NCI-H187 (cell line): ENCODE measurements around the gene EP400.
"Not testable (repeated sequence)": the region's sequence is repeated elsewhere in the genome, so short reads cannot be mapped to it uniquely, and the experiment has no call there.

ENCODE experiments used
- DNase-seq, 2 experiments: peaks; one replicate each; lab custom pipeline; 2025; lab: John Stamatoyannopoulos, UW

Gene EP400

DNA sequence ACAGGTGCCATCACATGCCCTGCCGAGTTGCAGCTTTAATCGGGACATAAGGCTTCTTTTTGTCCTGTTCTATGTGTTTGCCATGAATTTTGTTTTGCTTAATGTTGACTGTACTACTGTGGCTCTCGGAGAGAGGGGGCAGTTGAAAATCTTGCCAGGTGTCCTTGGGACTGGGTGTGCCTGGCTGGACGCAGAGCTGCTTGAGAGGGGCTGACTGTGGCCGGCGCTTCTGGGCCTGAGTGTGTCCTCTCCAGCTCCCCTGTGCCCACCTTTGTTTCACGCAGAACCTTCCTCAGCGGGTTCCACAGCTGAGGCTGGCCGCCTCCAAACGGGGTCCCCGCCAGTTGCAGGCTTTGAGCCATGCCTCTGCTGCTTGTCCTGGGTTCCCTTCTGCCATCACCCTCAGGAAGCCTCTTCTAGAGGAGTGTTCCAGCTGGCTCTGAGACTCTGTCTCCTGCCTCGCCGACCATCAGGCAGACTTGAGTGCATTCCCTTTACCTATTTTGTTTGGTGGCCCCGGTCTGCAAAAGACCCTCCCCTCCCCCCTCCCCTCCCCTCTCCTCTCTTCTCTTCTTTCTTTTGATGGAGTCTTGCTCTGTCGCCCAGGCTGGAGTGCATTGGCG lies 144.6 kb downstream of the EP400 start:
- no peak for DNase-seq

DNA sequence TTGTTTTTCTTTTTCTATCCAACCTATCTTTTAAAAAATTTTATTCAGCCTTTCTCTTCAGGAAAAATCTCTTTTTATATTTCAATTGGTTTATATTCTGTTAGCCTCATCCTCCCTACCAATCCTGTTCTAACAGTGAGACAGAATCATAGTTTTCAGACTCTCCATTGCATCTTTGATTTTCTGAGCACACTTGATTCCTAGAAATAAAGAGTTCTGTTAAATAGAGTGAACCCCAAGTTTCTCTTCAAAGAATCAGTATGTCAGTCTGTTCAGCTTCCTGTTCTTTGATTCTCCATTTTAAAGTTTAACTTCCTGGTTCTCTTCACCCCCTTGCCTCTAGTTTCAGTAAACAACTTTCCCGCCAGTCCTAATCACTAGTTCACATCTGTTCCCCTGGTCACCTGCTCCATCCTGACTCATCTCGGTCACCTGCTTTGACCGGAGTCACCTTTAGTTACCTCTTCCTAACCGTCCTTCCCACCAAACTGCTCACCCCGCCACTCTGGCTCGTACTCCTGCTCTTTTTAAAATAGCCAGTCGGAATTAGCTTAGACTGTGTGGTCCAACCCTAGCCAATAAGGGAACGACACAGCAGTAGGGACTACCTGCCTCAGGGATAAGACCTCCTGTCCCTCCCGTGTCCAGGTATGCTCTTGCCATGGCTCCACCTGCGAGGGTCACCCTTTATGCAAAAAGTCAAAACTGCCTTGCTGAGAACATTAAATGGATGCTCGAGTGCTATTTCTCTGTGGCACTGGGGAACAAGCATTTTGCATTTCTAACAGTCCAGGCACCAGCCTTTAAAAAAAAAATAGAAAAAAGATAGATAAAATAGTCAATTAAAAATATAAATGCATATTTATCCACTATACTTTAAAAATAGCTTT lies 146.0 kb downstream of the EP400 start:
- DNase-seq, result no peak

DNA sequence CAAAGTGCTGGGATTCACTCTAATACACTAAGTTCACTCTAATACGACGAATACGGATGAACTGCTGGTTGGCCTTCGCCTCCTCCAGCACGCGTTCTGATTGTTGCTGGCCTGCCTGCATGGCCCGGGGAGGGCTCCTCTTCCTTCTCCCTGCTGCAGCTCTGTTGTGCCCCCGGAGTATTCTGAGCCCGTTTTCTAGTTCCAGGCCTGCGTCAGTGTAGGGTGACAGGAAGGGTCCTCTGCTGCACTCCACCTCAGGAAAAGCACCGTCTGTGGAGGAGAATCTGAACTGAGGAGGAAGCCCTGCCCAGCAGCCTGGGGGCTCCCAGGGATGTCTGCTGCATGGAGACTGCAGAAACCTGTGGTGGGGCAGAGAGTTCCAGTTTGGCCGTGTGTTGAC lies 150.0 kb downstream of the EP400 start:
- DNase-seq, result no peak

DNA sequence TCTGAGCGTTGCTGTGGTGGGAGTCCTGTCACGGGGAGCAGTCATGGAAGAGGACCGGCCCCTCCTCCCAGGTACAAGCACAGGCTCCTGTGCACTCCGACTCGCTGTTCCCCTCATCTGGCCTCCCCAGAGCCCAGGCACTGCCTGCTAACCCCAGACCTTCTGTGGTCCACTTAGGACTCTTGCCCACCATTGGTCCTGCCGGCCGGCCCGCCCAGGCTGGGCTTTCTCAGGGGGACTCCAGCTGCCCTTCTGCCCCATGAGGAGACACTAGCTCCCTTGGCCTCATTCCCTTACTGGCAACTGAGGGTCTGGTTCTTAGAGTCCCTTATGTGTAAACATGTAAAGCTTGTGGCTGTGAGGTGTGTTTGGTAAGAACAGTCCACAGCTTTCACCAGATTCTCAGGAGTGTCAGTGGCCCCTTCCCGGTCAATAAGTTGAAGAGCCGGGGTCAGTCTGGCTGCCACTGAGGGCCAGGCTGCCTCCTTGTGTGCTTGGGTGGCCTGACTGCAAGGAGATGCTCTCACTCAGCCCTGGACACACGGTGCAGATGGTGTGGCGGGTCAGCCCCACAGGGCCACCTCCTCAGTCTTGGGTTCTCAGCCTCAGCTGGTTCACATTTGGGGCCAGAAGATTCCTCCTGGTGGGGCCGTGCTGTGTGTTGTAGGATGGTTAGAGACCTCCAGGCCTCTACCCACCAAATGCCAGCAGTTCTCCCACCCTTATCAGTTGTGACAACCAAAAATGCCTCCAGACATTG lies 150.7 kb downstream of the EP400 start:
- no peak for DNase-seq

DNA sequence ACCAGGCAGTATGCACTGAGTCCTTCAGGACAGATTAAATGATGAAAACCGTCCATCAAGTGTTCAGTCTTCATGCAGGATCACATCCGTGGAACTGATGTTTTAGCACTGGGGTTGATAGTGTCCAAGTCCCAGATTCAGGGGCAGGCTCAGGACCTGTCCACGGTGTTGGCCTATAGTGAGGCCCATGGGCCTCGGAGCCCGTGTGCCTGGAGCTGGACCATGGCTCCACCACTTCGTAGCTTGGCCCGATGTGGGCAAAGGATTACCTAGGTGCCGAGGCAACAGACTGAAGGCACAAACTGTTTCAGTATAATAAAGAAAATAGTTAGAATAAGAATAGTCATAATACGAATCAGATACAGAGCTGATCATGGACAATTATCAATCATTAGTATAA lies 152.6 kb downstream of the EP400 start:
- DNase-seq, result no peak

DNA sequence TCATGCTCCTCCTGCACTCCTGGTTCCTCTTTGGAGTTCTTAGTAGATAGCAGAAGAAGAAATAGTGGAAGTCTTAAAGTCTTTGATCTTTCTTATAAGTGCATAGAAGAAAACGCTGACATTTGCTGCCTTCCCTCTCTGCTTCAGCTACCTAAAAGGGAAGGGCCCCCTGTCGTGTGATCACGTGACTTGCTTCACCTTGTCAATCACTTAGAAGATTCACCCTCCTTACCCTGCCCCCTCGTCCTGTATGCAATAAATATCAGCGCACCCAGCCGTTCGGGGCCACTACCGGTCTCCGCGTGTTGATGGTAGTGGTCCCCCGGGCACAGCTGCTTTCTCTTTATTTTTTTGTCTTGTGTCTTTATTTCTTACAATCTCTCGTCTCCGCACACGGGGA lies 153.3 kb downstream of the EP400 start:
- DNase-seq, result not testable (repeated sequence)

DNA sequence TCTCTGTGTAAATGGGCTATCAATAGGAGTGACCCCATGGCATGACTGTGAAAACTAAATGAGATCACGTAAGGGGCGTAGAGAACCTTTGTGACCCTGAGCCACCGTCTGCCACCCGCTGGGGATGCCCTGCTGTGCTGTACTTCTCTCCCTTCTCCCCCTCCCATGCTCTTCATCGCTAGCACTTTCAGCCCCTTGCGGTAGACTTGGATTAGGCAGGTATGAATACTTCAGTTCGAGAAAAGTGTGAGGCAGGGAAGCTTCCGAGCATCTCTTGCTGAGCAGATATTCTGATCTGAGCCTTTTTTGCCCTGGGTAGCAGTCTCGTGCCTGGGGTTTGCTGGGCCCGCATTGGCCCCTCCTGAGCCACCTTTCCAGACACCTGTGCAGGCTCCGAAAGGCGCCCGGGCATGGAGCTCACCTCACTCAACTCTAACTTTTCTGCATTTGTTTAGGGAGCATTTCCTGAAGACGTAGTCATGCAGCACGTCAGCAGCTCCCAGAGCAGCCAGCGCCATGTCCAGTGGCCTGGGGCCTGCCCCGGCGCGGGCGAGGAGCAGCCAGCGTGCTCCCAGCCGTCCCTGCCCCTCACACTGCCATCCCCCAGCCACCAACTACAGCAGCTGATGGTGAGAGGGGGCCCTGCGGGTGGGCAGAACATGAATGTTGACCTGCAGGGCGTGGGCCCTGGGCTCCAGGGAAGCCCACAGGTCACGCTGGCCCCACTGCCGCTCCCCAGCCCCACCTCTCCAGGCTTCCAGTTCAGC lies 154.0 kb downstream of the EP400 start:
- no peak for DNase-seq

DNA sequence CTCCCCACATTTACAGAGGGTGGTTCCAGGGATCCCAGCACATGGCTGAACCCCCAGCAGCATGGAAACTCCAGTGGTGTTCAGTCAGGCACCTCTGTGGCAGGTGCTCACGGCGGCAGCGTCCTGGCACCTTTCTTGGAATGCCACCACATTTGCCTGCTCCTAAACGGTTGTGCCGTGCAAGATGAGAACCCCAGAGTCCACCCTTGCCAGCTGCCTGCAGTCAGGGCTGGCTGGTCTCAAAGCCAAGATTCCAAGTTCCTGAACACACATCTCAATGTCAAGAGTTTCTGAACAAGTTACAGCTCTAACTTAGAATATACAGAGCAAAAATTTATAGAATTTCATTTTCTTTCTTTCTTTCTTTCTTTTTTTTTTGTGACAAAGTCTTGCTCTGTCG lies 155.7 kb downstream of the EP400 start:
- no peak for DNase-seq

DNA sequence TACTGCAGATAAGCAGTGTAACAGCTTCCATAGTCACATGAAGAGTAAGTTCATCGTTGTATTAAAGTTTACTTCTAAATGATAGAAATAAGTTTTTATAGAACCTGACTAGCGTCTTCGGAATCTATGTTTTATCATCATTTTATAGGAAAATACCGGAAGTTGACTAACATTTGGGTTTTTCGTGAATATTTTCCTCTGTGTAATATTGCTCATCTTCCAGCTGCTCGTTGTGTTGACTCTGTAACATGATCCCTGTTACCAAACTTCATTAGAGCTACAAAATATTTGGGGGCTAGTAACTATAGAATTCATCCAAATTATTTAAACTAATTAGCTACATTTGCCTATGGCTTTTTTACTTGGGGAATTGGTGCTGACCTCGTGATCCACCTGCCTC lies 157.2 kb downstream of the EP400 start:
- DNase-seq, result no peak

DNA sequence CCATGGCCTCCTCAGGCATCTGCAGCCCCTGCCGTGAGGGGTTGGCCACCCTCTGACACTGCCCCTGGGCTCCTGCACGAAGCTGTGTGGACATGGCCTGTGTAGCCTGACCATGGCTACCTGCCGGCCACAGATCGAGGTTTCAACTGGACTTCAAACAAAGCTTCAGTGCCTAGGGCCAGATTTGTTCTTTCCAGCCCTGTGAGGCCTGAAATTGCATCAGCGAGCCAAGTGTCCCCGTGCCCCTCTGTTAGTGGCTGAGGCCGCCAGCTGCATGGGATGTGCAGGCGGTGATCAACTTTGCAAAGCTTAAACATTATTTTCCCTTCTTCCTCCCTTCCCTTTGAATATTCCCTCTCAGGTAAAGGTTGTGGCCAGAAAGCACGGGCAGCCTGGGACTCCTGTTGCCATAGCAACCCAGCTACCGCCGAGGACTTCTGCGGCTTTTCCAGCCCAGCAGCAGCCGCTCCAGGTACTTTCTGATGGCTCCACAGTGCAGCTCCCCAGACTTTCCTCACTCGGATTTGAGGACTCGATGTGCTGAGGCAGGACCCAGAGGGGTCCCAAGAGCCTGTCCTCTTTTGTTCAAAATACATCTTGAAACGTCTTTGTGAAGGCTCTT lies 158.6 kb downstream of the EP400 start:
- no peak for DNase-seq

DNA sequence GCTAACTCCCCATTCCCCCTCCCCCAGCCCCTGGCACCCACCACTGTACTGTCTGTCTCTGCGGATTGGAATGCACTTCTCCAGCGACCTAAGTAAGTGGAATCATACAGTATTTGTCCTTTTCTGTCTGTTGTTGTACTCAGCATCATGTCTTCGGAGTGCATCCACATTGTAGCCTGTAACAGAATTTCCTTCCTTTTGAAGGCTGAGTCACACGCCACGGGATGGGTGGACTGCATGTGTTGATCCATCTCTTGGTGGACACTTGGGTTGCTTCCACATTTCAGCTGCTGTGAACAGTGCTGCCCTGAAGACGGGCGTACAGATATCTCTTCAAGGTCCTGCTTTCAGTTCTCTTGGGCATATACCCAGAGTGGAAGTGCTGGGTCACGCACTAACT lies 160.0 kb downstream of the EP400 start:
- no peak for DNase-seq

DNA sequence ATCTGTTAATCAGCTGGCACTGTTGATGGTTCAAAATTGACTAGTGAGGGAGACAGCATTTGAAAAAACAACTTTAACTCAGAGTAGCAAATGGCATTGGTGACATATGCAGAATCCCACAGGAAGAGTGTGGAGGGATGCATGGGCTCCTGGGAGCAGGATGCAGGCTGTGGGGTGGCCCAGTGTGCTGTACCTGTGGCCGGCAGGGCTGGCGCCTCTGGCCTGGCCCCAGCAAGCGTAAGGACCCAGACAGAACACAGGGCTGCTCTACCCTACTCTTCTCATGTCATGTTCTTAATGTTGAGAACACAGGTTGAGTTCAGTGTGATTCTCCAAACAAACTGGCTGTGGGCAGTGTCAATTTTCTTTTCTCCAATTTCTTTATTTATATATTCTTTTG lies 160.9 kb downstream of the EP400 start:
- no peak for DNase-seq

DNA sequence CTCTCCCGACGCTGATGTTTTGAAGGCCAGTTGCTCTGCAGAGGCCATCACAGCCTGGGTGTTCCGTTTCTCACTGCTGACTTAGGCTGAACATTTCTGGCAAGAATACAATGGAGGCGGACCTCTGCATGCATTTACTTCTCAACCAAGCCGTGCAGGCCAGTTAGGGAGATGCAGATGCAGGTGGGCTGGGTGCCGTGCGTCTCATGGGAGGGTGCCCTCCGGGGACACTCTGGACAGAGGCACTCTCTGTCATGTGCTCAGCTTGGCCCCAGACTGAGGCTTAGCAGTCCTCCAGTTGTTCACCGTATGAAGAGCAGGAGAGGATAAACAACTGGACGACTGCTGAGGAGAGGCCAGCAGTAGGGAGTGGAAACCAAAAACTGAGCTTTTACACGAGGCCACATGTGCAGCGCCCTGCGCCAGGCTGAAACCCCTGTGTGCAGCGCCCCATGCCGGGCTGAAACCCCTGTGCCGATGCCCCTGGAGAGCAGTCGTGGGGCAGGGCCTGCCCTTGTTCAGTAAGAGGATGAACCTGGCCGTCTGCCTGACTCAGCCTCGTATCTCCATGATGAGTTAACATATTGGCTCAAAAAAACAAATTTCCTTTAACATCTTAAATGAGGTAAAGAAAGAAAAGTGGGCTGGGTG lies 162.0 kb downstream of the EP400 start:
- no peak for DNase-seq

DNA sequence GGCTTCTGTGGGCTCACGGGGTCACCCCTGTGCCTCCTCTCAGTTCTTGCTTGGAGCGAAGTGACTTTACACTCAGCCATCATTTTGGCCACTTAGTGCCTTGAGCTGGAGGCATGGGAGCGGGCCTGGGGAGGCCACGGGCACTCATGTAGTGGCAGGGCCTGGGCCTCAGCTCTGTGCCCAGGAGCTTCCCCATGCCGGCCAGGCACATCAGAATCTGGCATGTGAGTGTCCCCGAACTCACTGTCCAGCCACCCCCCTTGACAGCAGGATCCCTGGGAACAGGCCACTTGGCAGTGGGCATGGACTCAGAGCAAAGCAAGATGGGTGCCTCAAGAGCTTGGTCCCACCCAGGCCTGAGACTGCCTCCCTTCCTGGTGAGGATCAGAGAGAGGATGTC lies 164.9 kb downstream of the EP400 start:
- no peak for DNase-seq

DNA sequence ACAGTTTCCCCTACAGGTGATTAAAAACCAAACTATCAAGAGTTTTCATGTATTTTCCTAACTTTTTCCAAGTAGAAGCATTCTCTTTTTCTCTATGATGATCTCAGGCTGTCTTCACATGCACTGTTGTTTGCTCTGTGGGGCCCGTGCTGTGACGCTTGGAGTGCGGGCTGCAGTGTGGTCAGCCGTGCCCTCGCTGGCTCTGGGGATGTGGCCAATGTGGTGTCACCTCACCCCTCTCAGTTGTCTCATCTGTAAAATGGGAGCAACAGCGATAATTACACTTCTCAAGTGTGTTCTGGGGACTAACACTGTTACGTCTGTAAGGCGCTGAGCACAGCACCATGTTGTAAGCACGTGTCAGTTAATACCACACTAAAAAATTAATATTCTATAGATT lies 165.8 kb downstream of the EP400 start:
- no peak for DNase-seq

DNA sequence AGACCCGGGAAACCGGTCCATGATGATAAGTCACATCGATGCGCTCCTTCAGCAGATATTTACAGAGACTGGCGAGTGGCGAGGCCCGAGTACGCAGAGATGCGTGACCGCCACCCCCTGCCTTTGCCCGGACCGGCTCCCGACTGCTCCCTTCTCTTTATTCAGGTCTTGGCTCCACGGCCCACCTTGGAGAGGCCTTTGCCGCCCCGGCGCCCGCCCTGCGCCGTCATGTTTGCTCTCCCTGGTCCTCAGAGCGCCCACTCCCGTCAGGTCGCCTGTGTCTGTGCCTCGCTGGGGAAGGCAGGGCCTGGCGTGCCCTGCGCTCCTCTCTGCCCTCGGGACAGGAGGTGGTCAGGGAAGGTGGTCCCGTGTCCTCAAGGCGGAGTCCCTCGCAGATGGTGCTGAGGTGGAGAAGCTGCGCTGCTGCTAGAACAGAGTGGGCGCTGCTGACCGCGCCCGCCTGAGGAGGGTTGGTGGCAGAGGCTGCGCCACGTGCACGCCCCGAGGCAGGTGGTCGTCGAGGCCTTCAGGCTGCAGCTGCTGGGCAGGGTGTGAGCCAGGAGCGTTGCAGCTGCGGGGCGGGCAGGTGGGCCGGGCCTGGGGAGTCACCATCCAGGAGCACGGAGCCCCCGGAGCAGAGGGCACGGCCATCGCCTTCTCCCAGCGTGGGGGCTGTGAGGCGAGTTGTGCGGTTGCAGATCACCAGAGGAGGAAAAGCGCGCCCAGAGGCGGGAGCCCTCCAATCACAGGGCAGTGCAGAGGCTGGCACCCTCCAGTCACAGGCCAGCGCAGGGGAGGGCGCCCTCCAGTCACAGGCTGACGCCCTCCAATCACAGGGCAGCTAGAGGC lies 167.2 kb downstream of the EP400 start:
- no peak for DNase-seq

DNA sequence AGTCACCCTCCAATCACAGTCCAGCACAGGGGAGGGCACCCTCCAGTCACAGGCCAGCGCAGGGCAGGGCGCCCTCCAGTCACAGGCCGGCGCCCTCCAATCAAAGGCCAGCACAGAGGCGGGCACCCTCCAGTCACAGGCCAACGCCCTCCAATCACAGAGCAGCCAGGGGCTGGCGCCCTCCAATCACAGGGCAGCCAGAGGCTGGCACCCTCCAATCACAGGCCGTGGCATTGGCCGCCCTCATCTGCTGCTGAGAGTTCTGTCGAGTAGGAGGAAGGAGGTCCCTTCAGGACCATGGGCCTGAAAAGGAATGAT lies 167.8 kb downstream of the EP400 start:
- DNase-seq, result no peak

DNA sequence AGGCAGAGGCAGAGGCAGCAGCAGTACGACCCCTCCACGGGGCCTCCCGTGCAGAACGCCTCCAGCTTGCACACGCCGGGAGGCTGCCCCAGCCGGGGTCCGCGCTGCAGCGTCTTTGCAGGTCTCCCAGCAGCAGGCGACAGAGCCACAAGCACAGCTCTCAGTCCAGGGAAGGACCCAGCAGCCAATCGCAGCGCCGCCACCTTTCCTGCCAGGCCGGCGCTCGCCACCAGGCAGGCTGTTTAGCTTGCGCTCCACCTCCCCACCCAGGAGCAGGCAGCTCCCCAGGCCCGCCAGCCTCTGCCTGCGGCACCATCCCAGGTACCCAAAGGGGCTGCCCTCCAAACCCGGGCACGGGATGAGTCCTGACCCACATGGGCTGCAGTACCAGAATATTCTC lies 169.1 kb downstream of the EP400 start:
- DNase-seq, result no peak

DNA sequence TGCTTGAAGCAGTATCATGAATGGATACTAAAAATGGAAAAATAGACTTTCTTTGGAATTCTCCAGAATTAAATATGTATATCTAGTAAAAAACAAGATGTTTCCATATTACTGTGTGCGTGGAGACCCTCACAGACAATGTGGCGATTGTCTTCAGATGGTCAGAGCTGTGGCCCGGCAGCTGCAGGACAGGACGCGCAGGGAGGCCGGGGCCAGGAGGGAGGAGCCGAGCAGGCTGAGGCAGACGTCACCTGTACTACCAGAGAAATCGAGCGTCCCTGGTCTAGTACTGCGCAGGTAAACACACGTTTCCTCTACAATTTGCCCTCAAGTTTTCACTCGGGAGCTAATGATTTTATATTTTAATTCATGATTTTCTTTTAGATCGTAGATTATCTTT lies 171.5 kb downstream of the EP400 start:
- no peak for DNase-seq

DNA sequence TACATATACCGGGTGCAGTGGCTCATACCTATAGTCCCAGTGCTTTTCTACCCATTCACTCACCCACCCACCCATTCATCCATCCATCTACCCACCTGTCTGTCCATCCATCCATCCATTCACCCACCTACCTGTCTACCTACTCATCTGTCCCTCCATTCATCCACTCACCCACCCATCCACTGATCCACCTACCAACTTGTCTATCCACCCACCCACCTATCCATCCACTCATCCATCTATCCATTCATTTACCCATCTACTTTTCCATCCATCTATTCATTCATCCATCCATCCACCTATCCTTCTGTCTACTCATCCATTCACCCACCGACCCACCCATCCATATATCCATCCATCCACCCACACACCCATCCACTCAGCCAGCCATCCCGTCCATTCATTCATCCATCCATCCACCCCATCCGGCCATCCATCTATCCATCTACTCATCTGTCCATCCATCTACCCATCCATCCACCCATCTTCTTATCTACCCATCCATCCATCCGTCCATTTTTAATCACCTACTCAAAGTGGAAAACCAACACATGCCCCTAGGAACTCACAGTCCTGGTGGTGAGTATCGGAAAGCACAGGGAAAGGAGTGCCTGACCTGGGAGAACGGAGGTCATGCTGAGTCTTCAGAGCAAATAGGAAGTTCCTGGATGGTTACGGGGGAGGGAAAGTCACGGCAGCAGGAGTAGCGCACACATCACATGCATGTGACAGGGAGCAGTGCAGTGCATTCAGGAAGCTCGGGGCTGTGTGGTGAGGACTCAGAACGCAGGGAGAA lies 174.4 kb downstream of the EP400 start:
- no peak for DNase-seq
